ENCODE measurements around the gene ROR2. TPM values are rescaled to one million over a fixed set of nuclear protein-coding genes. Genes with fewer than 3 reads are reported as not detected.

ROR2 gene
- total and polyA plus RNA-seq, 8 donors: 3.0 to 21.4 (median 9.8) TPM

- Histone ChIP-seq H3K9me3 (no peaks in the 10 kb centered on the region), H3K36me3 (peaks cover 5 to 22% (median 9%) of the 10 kb centered on the region in 4 donors), H3K4me3 (no peak overlapping the region), H3K27ac (no peak overlapping the region), H3K27me3 (no peaks in the 10 kb centered on the region), H3K4me1 (peaks cover 0 to 8% (median 6%) of the 10 kb centered on the region in 4 donors)
- no peak for TF ChIP-seq EP300 (IDR thresholded peaks at IDR 0.05)
- peak in 5 of 7 experiments; percentile 26 to 51 (median 38) for TF ChIP-seq CTCF (IDR thresholded peaks at IDR 0.05)
- peak in 1 of 2 donors; percentile 55 for DNase-seq
- intact Hi-C loops (cut with DNase I; ENCODE audit: low total_unique reads): no loop called here
- WGBS, 5 donors: 33 to 71% (median 55%) methylated on average over 5 of the region's 5 CpGs
Measured at GRCh38 chr9:91758491-91758981, 191.5 kb downstream of the ROR2 start.

- Histone ChIP-seq H3K27ac (no peak overlapping the region), H3K4me1 (peaks cover 0 to 8% (median 6%) of the 10 kb centered on the region in 4 donors), H3K4me3 (no peak overlapping the region), H3K27me3 (no peaks in the 10 kb centered on the region), H3K36me3 (peaks cover 5 to 22% (median 9%) of the 10 kb centered on the region in 4 donors), H3K9me3 (no peaks in the 10 kb centered on the region)
- no peak for DNase-seq
- 76 to 91% (median 88%) methylated on average over 4 of the region's 4 CpGs for WGBS, 5 donors
- intact Hi-C loops (cut with DNase I; ENCODE audit: low total_unique reads): no loop called here
- no peak for TF ChIP-seq EP300 (IDR thresholded peaks at IDR 0.05)
- TF ChIP-seq POLR2A (IDR thresholded peaks at IDR 0.05): no peak
- no peak for TF ChIP-seq POLR2AphosphoS5 (IDR thresholded peaks at IDR 0.05)
- no peak for TF ChIP-seq CTCF (IDR thresholded peaks at IDR 0.05)
Measured at GRCh38 chr9:91757782-91758181, 192.2 kb downstream of the ROR2 start.

GRCh38 chr9:91756510-91756780 lies 193.6 kb downstream of the ROR2 start:
- Histone ChIP-seq H3K36me3 (peaks cover 5 to 22% (median 9%) of the 10 kb centered on the region in 4 donors), H3K4me3 (no peak overlapping the region), H3K27ac (peak overlapping the region in 2 of 5 donors; percentile 37 to 44), H3K4me1 (peaks cover 0 to 8% (median 6%) of the 10 kb centered on the region in 4 donors), H3K27me3 (no peaks in the 10 kb centered on the region), H3K9me3 (no peaks in the 10 kb centered on the region)
- 84 to 99% (median 89%) methylated on average over 4 of the region's 4 CpGs for WGBS, 5 donors
- intact Hi-C loops (cut with DNase I; ENCODE audit: low total_unique reads): no loop called here
- TF ChIP-seq EP300 (IDR thresholded peaks at IDR 0.05) (no peak), CTCF (IDR thresholded peaks at IDR 0.05) (no peak), POLR2A (IDR thresholded peaks at IDR 0.05) (no peak), POLR2AphosphoS5 (IDR thresholded peaks at IDR 0.05) (no peak)
- DNase-seq: no peak

- WGBS, 5 donors: 78 to 86% (median 85%) methylated on average over 16 of the region's 16 CpGs
- no peaks in the 10 kb centered on the region for H3K27me3 ChIP-seq
- DNase-seq: no peak
- no peaks in the 10 kb centered on the region for H3K9me3 ChIP-seq
- no peak overlapping the region for H3K4me3 ChIP-seq
- H3K4me1 ChIP-seq: peaks cover 0 to 8% (median 6%) of the 10 kb centered on the region in 4 donors
- H3K36me3 ChIP-seq: peaks cover 5 to 22% (median 9%) of the 10 kb centered on the region in 4 donors
- intact Hi-C loops (cut with DNase I; ENCODE audit: low total_unique reads): no loop called here
- peak overlapping the region in 2 of 5 donors; percentile 37 to 50 for H3K27ac ChIP-seq
- TF ChIP-seq POLR2AphosphoS5 (IDR thresholded peaks at IDR 0.05) (no peak), CTCF (IDR thresholded peaks at IDR 0.05) (no peak), POLR2A (IDR thresholded peaks at IDR 0.05) (no peak), EP300 (IDR thresholded peaks at IDR 0.05) (no peak)
Measured at GRCh38 chr9:91755761-91756509, 194.1 kb downstream of the ROR2 start.
